ENCODE results near the gene PCDHA10. TPM values are rescaled to one million over a fixed set of nuclear protein-coding genes. Genes with fewer than 3 reads are reported as not detected.
"Not testable (repeated sequence)": the region's sequence is repeated elsewhere in the genome, so short reads cannot be mapped to it uniquely, and the experiment has no call there.

PCDHA10 gene
- total RNA-seq, result under 1 TPM; under 0.01 to 0.15 (median 0.08) TPM

- Histone ChIP-seq H3K4me3 (peak within 1 kb of the TSS in 1 of 4 donors; percentile 24), H3K9me3 (peaks cover 0 to 40% (median 24%) of the 10 kb centered on the region in 3 donors), H3K36me3 (no peaks in the 10 kb centered on the region), H3K27me3 (peaks cover 0 to 40% (median 0%) of the 10 kb centered on the region in 4 donors), H3K27ac (no peak within 1 kb of the TSS), H3K4me1 (no peaks in the 10 kb centered on the region)
- no peak for DNase-seq
- TF ChIP-seq, protein P1, sequence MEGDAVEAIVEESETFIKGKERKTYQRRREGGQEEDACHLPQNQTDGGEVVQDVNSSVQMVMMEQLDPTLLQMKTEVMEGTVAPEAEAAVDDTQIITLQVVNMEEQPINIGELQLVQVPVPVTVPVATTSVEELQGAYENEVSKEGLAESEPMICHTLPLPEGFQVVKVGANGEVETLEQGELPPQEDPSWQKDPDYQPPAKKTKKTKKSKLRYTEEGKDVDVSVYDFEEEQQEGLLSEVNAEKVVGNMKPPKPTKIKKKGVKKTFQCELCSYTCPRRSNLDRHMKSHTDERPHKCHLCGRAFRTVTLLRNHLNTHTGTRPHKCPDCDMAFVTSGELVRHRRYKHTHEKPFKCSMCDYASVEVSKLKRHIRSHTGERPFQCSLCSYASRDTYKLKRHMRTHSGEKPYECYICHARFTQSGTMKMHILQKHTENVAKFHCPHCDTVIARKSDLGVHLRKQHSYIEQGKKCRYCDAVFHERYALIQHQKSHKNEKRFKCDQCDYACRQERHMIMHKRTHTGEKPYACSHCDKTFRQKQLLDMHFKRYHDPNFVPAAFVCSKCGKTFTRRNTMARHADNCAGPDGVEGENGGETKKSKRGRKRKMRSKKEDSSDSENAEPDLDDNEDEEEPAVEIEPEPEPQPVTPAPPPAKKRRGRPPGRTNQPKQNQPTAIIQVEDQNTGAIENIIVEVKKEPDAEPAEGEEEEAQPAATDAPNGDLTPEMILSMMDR (IDR thresholded peaks at IDR 0.05), result no peak
- TF ChIP-seq POLR2A (IDR thresholded peaks at IDR 0.05), result no peak
- 26 to 40% methylated on average over 31 to 38 of the region's 44 CpGs for WGBS, 2 donors
- intact Hi-C loops (cut with DNase I), result no loop called here
Measured at GRCh38 chr5:140855772-140856674, at the start of gene PCDHA10. TSS of gene PCDHA10 (plus strand) at chr5:140855897. CDS start at chr5:140856049, 152 bp downstream.

DNA sequence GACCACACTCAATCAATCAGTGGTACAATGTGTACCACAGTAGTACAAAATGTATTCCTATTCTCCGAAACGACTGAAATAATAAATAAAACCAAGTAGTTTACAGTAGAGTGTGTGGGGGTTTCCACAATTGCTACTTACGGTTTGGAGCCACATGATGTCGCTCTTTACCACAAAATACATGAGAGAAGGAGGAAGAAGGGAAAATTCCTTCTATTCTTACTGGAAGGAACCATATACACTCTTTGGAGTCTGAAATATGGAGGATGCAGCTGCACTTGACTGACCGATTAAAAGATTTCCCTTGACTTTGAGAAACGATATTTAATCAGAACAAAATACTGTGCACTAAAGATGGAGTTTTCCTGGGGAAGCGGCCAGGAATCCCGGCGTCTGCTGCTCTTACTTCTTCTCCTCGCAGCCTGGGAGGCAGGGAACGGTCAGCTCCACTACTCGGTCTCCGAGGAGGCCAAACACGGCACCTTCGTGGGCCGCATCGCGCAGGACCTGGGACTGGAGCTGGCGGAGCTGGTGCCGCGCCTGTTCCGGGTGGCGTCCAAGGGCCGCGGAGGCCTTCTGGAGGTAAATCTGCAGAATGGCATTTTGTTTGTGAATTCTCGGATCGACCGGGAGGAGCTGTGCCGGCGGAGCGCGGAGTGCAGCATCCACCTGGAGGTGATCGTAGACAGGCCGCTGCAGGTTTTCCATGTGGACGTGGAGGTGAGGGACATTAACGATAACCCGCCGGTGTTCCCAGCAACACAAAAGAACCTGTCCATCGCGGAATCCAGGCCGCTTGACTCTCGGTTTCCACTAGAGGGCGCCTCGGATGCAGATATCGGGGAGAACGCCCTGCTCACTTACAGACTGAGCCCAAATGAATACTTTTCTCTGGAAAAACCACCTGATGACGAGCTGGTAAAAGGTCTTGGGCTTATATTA is 48.6 kb upstream of the PCDHA10 start, which contains the start of gene PCDHA4:
Gene PCDHA4, plus strand, starts transcription at position 235 of the 942 bp plus-strand sequence.
- Histone ChIP-seq H3K4me1 (no peaks in the 10 kb centered on the region), H3K27me3 (peaks cover 0 to 22% (median 0%) of the 10 kb centered on the region in 4 donors), H3K4me3 (peak within 1 kb of the TSS in 3 of 4 donors; percentile 35 to 54 (median 35)), H3K36me3 (no peaks in the 10 kb centered on the region), H3K27ac (peak within 1 kb of the TSS in 1 of 4 donors; percentile 34), H3K9me3 (peaks cover 0 to 47% (median 23%) of the 10 kb centered on the region in 3 donors)
- no peak for TF ChIP-seq POLR2A (IDR thresholded peaks at IDR 0.05)
- TF ChIP-seq, protein P1 (IDR thresholded peaks at IDR 0.05), result peak in 2 of 6 experiments; percentile 17 to 29
- DNase-seq, result no peak
- 24 to 38% methylated on average over 9 to 38 of the region's 47 CpGs for WGBS, 2 donors
- intact Hi-C loops (cut with DNase I), result no loop called here

DNA sequence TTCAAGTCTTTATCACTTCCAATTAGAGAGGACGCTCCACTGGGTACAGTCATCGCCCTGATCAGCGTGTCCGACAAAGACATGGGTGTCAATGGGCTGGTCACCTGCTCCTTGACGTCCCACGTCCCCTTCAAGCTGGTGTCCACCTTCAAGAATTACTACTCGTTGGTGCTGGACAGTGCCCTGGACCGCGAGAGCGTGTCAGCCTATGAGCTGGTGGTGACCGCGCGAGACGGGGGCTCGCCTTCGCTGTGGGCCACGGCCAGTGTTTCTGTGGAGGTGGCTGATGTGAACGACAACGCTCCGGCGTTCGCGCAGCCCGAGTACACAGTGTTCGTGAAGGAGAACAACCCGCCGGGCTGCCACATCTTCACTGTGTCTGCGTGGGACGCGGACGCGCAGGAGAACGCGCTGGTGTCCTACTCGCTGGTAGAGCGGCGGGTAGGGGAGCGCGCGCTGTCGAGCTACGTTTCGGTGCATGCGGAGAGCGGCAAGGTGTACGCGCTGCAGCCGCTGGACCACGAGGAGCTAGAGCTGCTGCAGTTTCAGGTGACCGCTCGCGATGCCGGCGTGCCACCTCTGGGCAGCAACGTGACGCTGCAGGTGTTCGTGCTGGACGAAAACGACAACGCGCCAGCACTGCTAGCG is 47.3 kb upstream of the PCDHA10 start:
- 70 to 75% methylated on average over 5 to 52 of the region's 62 CpGs for WGBS, 2 donors
- intact Hi-C loops (cut with DNase I); H3K4me1 ChIP-seq; H3K27ac ChIP-seq; DNase-seq; H3K4me3 ChIP-seq; H3K36me3 ChIP-seq: not testable (repeated sequence)
- Histone ChIP-seq H3K27me3 (peaks cover 0 to 10% (median 0%) of the 10 kb centered on the region in 4 donors), H3K9me3 (peaks cover 0 to 34% (median 11%) of the 10 kb centered on the region in 3 donors)

GRCh38 chr5:140808889-140809291 is 46.8 kb upstream of the PCDHA10 start:
- Histone ChIP-seq H3K4me1 (no peaks in the 10 kb centered on the region), H3K9me3 (peaks cover 0 to 32% (median 9%) of the 10 kb centered on the region in 3 donors)

More at GRCh38 chr5:140808889-140809291, 46.8 kb upstream of the PCDHA10 start:
- Histone ChIP-seq H3K27ac (no peak overlapping the region), H3K36me3 (no peaks in the 10 kb centered on the region), H3K4me3 (no peak overlapping the region), H3K27me3 (peaks cover 0 to 10% (median 0%) of the 10 kb centered on the region in 4 donors)
- no peak for DNase-seq
- no peak for TF ChIP-seq POLR2A (IDR thresholded peaks at IDR 0.05)
- TF ChIP-seq, protein P1 (IDR thresholded peaks at IDR 0.05), result no peak
- intact Hi-C loops (cut with DNase I), result no loop called here
- WGBS, 2 donors, result 76 to 96% methylated on average over 5 to 6 of the region's 43 CpGs
